GM23338 (cell line): ENCODE results near the gene PTPRF. TPM values are rescaled to one million over a fixed set of nuclear protein-coding genes. Genes with fewer than 3 reads are reported as not detected.

Experiments used
- ATAC-seq: fragments of 200-7000 bp; cut with Tn5 transposase; 3 replicates; pipeline ENCODE4 v1.9.1; 2020
- DNase-seq: peaks from one replicate; pipeline ENCODE4 v3.0.0-alpha.2; 2015; ENCODE audit warnings: low spot score
- H2AFZ ChIP-seq: fragments of 200-600 bp; sonication (generic); 2 replicates; pipeline ENCODE4 v1.8.0; 2016; ENCODE audit warnings: antibody characterized with exemption, mild to moderate bottlenecking, moderate library complexity
- H3F3A ChIP-seq: fragments of 200-600 bp; sonication (generic); replicated peaks from 2 replicates; pipeline ENCODE4 v1.8.0; 2017; ENCODE audit warnings: antibody characterized with exemption, mixed run types, low read depth
- H3K27ac ChIP-seq: fragments of 200-600 bp; sonication (generic); 2 replicates; pipeline ENCODE4 v1.6.1; 2016; ENCODE audit warnings: low read depth
- H3K27me3 ChIP-seq: fragments of 200-600 bp; sonication (generic); 2 replicates; pipeline ENCODE4 v1.8.0; 2016; ENCODE audit warnings: mild to moderate bottlenecking, mixed run types, moderate library complexity; ENCODE audit not compliant: insufficient read depth
- H3K36me3 ChIP-seq: fragments of 200-600 bp; sonication (generic); 2 replicates; pipeline ENCODE4 v1.8.0; 2016; ENCODE audit warnings: mild to moderate bottlenecking; ENCODE audit not compliant: insufficient read depth
- H3K4me1 ChIP-seq: fragments of 200-600 bp; sonication (generic); 2 replicates; pipeline ENCODE4 v1.8.0; 2016; ENCODE audit warnings: mild to moderate bottlenecking, moderate library complexity; ENCODE audit not compliant: insufficient read depth
- H3K4me2 ChIP-seq: fragments of 200-600 bp; sonication (generic); 2 replicates; pipeline ENCODE4 v1.7.1; 2017; ENCODE audit warnings: mixed run types
- H3K4me3 ChIP-seq: fragments of 200-600 bp; sonication (generic); 2 replicates; pipeline ENCODE4 v1.6.1; 2016; ENCODE audit warnings: mixed run types
- H3K79me2 ChIP-seq: fragments of 200-600 bp; sonication (generic); replicated peaks from 2 replicates; pipeline ENCODE4 v1.8.0; 2017; ENCODE audit warnings: mild to moderate bottlenecking; ENCODE audit not compliant: insufficient read depth
- H3K9me2 ChIP-seq: fragments of 200-600 bp; sonication (generic); 2 replicates; pipeline ENCODE4 v1.8.0; 2017; ENCODE audit not compliant: insufficient read depth
- H4K20me1 ChIP-seq: fragments of 200-600 bp; sonication (generic); replicated peaks from 2 replicates; pipeline ENCODE4 v1.8.0; 2017; ENCODE audit warnings: mild to moderate bottlenecking; ENCODE audit not compliant: insufficient read depth
- H3K27ac Mint-ChIP-seq: 2 replicates; pipeline ENCODE4 v1.8.0; 2020; ENCODE audit warnings: inconsistent platforms, mild to moderate bottlenecking, moderate library complexity, mixed read lengths
- H3K27me3 Mint-ChIP-seq: 3 replicates; pipeline ENCODE4 v1.8.0; 2022; ENCODE audit warnings: low read depth, mild to moderate bottlenecking, moderate library complexity, mixed read lengths, inconsistent platforms; ENCODE audit not compliant: insufficient read depth, poor library complexity
- H3K36me3 Mint-ChIP-seq: 3 replicates; pipeline ENCODE4 v1.8.0; 2021; ENCODE audit warnings: low read depth, mild to moderate bottlenecking, inconsistent platforms, moderate library complexity, mixed read lengths
- H3K4me1 Mint-ChIP-seq: 3 replicates; pipeline ENCODE4 v1.8.0; 2020; ENCODE audit warnings: mild to moderate bottlenecking, inconsistent platforms, mixed read lengths
- H3K4me3 Mint-ChIP-seq: 3 replicates; pipeline ENCODE4 v1.8.0; 2021; ENCODE audit warnings: moderate library complexity, mild to moderate bottlenecking, inconsistent platforms, mixed read lengths
- H3K9me3 Mint-ChIP-seq: 3 replicates; pipeline ENCODE4 v1.8.0; 2020; ENCODE audit warnings: moderate library complexity, mild to moderate bottlenecking, inconsistent platforms, mixed read lengths
- CREB1 ChIP-seq: fragments of 250-450 bp; sonication (Bioruptor Pico); IDR thresholded peaks from 2 replicates; pipeline ENCODE4 v1.5.0; 2020; ENCODE audit warnings: low read depth, mild to moderate bottlenecking, moderate library complexity
- CTCF ChIP-seq, 2 experiments: fragments of 200-600 bp in 1 of 2; sonication (generic) in 1 of 2; conservative IDR thresholded peaks; 2 replicates each; pipeline versions ENCODE4 v1.5.1 to v1.6.1; 2016 to 2017; ENCODE audit warnings: antibody characterized with exemption in 2 of 2, low read depth in 2 of 2, mild to moderate bottlenecking in 2 of 2, moderate library complexity in 1 of 2
- ETS1 ChIP-seq: IDR thresholded peaks from 2 replicates; pipeline ENCODE4 v1.6.1; 2016; ENCODE audit warnings: antibody characterized with exemption
- EZH2 ChIP-seq: fragments of 200-600 bp; sonication (generic); IDR thresholded peaks from one replicate; pipeline ENCODE4 v1.8.0; 2017; ENCODE audit warnings: antibody characterized with exemption, mild to moderate bottlenecking, low read depth; ENCODE audit not compliant: unreplicated experiment
- EZH2phosphoT487 ChIP-seq: fragments of 200-600 bp; sonication (generic); IDR thresholded peaks from one replicate; pipeline ENCODE4 v1.8.1; 2018; ENCODE audit warnings: antibody characterized with exemption; ENCODE audit not compliant: unreplicated experiment
- JUNB ChIP-seq: IDR thresholded peaks from one replicate; pipeline ENCODE4 v1.6.1; 2016; ENCODE audit warnings: antibody characterized with exemption; ENCODE audit not compliant: unreplicated experiment
- NANOG ChIP-seq: IDR thresholded peaks from 2 replicates; pipeline ENCODE4 v1.6.1; 2016; ENCODE audit warnings: antibody characterized with exemption, borderline replicate concordance
- POLR2AphosphoS5 ChIP-seq: IDR thresholded peaks from 2 replicates; pipeline ENCODE4 v1.6.1; 2016; ENCODE audit warnings: antibody characterized with exemption, low read depth
- STAT1 ChIP-seq: IDR thresholded peaks from one replicate; pipeline ENCODE4 v1.6.1; 2016; ENCODE audit warnings: antibody characterized with exemption; ENCODE audit not compliant: unreplicated experiment
- ZNF114 ChIP-seq: fragments of 250-450 bp; sonication (Bioruptor Pico); IDR thresholded peaks from 2 replicates; pipeline ENCODE4 v1.5.0; 2020; ENCODE audit warnings: mild to moderate bottlenecking, moderate library complexity
- ZNF331 ChIP-seq: fragments of 250-450 bp; sonication (Bioruptor Pico); IDR thresholded peaks from 2 replicates; pipeline ENCODE4 v1.5.0; 2020; ENCODE audit warnings: low read depth, mild to moderate bottlenecking, moderate library complexity
- ZNF462 ChIP-seq: fragments of 250-450 bp; sonication (Bioruptor Pico); IDR thresholded peaks from 2 replicates; pipeline ENCODE4 v1.5.0; 2020; ENCODE audit warnings: mild to moderate bottlenecking, moderate library complexity
- polyA plus RNA-seq: library from polyadenylated mRNA; unstranded; fragments of >200 nt; fragmentation: Nextera tagmentation; extraction: Ambion mirVana; gene quantifications from 2 replicates; pipeline ENCODE4 v1.2.1, GENCODE V29; 2016
- total RNA-seq: library from RNA; depleted of rRNA; stranded (reverse); fragments of >200 nt; shearing (Covaris generic); gene quantifications from 2 replicates; pipeline ENCODE4 v1.2.3, GENCODE V29; 2014
- TF ChIP-seq, protein P1 (sequence below): IDR thresholded peaks from one replicate; pipeline ENCODE4 v1.6.1; 2018; ENCODE audit warnings: antibody characterized with exemption; ENCODE audit not compliant: unreplicated experiment

The PTPRF gene
- total and polyA plus RNA-seq, 2 experiments from 2014 or later: 52.4 to 173 TPM

DNA sequence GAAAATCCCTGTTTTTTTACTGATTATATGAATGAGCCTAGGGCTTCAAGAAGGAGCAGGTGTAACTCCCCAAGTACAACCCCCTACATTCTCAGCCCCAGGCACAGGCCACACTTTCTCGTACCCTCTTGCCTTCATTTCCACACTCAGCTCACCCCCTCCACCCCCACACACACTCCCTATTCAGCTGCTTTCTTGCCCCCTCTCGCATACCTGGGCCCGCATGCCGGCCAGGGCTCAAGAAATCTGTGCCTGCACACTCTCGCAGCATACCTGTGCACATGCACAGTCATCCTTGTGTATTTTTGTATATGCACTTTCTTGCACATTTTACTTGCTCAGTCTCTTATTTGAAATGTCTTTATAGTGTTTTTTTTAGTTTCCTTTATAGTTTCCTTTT, 2.0 kb downstream of the PTPRF start:
- Histone ChIP-seq H3K4me3 (peak overlapping the region; percentile 94), H3K36me3 (no peaks in the 10 kb centered on the region), H3K79me2 (peaks cover 61% of the 10 kb centered on the region), H3K9me2 (no peaks in the 10 kb centered on the region), H3K4me1 (peaks cover 48% of the 10 kb centered on the region), H3K27me3 (peaks cover 10% of the 10 kb centered on the region), H2AFZ (no peak overlapping the region), H4K20me1 (peaks cover 50% of the 10 kb centered on the region), H3K27ac (0 out of 2 replicates have a peak overlapping the region, but pooled peaks have one; percentile 76), H3F3A (peaks cover 14% of the 10 kb centered on the region), H3K4me2 (peak overlapping the region; percentile 99)
- Mint-ChIP-seq H3K4me1 (peaks cover 69% of the 10 kb centered on the region), H3K27ac (peak overlapping the region; percentile 99), H3K9me3 (peaks cover 3% of the 10 kb centered on the region; the same call in 2 of the 3 replicates), H3K36me3 (peaks cover 26% of the 10 kb centered on the region), H3K4me3 (peak overlapping the region; percentile 100), H3K27me3 (peaks cover 36% of the 10 kb centered on the region)
- ATAC-seq: no peak
- no peak for TF ChIP-seq EZH2phosphoT487
- no peak for TF ChIP-seq NANOG
- TF ChIP-seq ZNF331 (CRISPR knock-in tag): no peak
- TF ChIP-seq, protein P1, sequence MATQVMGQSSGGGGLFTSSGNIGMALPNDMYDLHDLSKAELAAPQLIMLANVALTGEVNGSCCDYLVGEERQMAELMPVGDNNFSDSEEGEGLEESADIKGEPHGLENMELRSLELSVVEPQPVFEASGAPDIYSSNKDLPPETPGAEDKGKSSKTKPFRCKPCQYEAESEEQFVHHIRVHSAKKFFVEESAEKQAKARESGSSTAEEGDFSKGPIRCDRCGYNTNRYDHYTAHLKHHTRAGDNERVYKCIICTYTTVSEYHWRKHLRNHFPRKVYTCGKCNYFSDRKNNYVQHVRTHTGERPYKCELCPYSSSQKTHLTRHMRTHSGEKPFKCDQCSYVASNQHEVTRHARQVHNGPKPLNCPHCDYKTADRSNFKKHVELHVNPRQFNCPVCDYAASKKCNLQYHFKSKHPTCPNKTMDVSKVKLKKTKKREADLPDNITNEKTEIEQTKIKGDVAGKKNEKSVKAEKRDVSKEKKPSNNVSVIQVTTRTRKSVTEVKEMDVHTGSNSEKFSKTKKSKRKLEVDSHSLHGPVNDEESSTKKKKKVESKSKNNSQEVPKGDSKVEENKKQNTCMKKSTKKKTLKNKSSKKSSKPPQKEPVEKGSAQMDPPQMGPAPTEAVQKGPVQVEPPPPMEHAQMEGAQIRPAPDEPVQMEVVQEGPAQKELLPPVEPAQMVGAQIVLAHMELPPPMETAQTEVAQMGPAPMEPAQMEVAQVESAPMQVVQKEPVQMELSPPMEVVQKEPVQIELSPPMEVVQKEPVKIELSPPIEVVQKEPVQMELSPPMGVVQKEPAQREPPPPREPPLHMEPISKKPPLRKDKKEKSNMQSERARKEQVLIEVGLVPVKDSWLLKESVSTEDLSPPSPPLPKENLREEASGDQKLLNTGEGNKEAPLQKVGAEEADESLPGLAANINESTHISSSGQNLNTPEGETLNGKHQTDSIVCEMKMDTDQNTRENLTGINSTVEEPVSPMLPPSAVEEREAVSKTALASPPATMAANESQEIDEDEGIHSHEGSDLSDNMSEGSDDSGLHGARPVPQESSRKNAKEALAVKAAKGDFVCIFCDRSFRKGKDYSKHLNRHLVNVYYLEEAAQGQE: no peak
- no peak for TF ChIP-seq ETS1
- no peak for TF ChIP-seq CREB1 (CRISPR knock-in tag)
- TF ChIP-seq JUNB: no peak
- TF ChIP-seq ZNF114 (CRISPR knock-in tag): no peak
- no peak for TF ChIP-seq STAT1
- no peak for TF ChIP-seq EZH2
- no peak for TF ChIP-seq ZNF462 (CRISPR knock-in tag)
- no peak for TF ChIP-seq CTCF (conservative IDR thresholded peaks at IDR 0.05; ENCODE audit: low read depth in 2 of 2)
- TF ChIP-seq POLR2AphosphoS5: no peak
- DNase-seq: no peak
